ENCODE data around the gene HECA.

DNA sequence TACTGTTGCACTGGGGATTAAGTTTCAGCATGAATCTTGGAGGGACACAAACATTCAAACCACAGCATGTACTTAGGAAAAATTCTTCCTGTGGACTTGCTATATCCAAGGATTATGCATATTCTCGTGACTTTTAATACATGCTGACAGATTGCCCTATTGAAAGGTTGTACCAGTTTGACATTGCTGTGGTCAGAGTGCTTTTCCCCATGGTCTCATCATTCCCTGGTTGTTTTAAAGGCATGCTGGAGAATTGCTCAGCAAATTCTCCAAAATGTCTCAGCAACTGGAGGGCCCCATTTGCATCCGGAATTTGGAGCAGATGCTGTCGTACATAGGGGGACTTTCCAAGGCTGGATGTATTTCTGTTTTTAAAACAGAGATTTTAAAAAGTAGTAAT lies 7.4 kb downstream of the HECA start:
- TF ChIP-seq, protein P1, sequence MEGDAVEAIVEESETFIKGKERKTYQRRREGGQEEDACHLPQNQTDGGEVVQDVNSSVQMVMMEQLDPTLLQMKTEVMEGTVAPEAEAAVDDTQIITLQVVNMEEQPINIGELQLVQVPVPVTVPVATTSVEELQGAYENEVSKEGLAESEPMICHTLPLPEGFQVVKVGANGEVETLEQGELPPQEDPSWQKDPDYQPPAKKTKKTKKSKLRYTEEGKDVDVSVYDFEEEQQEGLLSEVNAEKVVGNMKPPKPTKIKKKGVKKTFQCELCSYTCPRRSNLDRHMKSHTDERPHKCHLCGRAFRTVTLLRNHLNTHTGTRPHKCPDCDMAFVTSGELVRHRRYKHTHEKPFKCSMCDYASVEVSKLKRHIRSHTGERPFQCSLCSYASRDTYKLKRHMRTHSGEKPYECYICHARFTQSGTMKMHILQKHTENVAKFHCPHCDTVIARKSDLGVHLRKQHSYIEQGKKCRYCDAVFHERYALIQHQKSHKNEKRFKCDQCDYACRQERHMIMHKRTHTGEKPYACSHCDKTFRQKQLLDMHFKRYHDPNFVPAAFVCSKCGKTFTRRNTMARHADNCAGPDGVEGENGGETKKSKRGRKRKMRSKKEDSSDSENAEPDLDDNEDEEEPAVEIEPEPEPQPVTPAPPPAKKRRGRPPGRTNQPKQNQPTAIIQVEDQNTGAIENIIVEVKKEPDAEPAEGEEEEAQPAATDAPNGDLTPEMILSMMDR (conservative IDR thresholded peaks at IDR 0.05; ENCODE audit: low read depth, low read length), result no peak
- TF ChIP-seq NFE2L2 (IDR thresholded peaks at IDR 0.05; ENCODE audit: low read depth, low read length), result no peak
- no peak for TF ChIP-seq CHD1 (IDR thresholded peaks at IDR 0.05; ENCODE audit: low read depth, low read length)
- no peak for TF ChIP-seq POLR2A (IDR thresholded peaks at IDR 0.05; ENCODE audit: low read depth, low read length)
- TF ChIP-seq CEBPB (IDR thresholded peaks at IDR 0.05; ENCODE audit: low read depth, low read length), result no peak
- TF ChIP-seq RAD21 (IDR thresholded peaks at IDR 0.05; ENCODE audit: low read length), result no peak
